Naive thymus-derived CD4-positive, alpha-beta T cell (primary cell): ENCODE data around the gene CACNA1C. TPM values are rescaled to one million over a fixed set of nuclear protein-coding genes. Genes with fewer than 3 reads are reported as not detected.

Experiments used
- ATAC-seq: fragments of 150-1000 bp; cut with Tn5 transposase; 2 replicates; pipeline ENCODE4 v1.10.0; 2021; ENCODE audit warnings: mild to moderate bottlenecking, moderate library complexity
- CTCF ChIA-PET: fragments of 350-600 bp; sonication (Branson Sonifier 250); formaldehyde crosslinking; loops from one replicate; lab custom pipeline; 2021; ENCODE audit warnings: antibody characterized with exemption; lab: Charles Lee
- POLR2A ChIA-PET: fragments of 350-600 bp; sonication (Branson Sonifier 250); formaldehyde crosslinking; loops from one replicate; lab custom pipeline; 2021; ENCODE audit warnings: antibody characterized with exemption, inconsistent platforms; lab: Charles Lee
- DNase-seq, 9 donors: peaks; one replicate each; pipeline versions ENCODE4 v3.0.0 to v3.0.0-alpha.2; 2020 to 2022; ENCODE audit warnings: mixed read lengths in 1 of 9
- H3K27ac ChIP-seq: one replicate; pipeline ENCODE4 v1.7.0; 2013; ENCODE audit warnings: mild to moderate bottlenecking, low read depth, low read length, moderate library complexity
- H3K27me3 ChIP-seq, 2 donors: one replicate each; pipeline ENCODE4 v1.7.0; 2013; ENCODE audit warnings: low read length in 2 of 2, mild to moderate bottlenecking in 2 of 2, moderate library complexity in 2 of 2; ENCODE audit not compliant: control insufficient read depth in 2 of 2, insufficient read depth in 2 of 2
- H3K36me3 ChIP-seq, 3 experiments: 1 replicate in 2 of 3; 2 replicates in 1 of 3; pipeline ENCODE4 v1.7.0; 2013; ENCODE audit warnings: low read length in 3 of 3, mild to moderate bottlenecking in 3 of 3, moderate library complexity in 1 of 3; ENCODE audit not compliant: insufficient read depth in 3 of 3, control insufficient read depth in 2 of 3
- H3K4me1 ChIP-seq, 2 donors: one replicate each; pipeline ENCODE4 v1.7.0; 2013; ENCODE audit warnings: low read length in 2 of 2, mild to moderate bottlenecking in 2 of 2, moderate library complexity in 1 of 2; ENCODE audit not compliant: control insufficient read depth in 2 of 2, insufficient read depth in 2 of 2
- H3K4me3 ChIP-seq: 2 replicates; pipeline ENCODE4 v1.7.0; 2013; ENCODE audit warnings: mild to moderate bottlenecking, low read length
- H3K9me3 ChIP-seq, 3 experiments: 1 replicate in 2 of 3; 2 replicates in 1 of 3; pipeline ENCODE4 v1.7.0; 2013; ENCODE audit warnings: low read length in 3 of 3; ENCODE audit not compliant: control insufficient read depth in 2 of 3
- H3K27ac Mint-ChIP-seq, 9 donors: one replicate each; pipeline ENCODE4 v1.8.0; 2020 to 2022; ENCODE audit warnings: mixed read lengths in 9 of 9, mild to moderate bottlenecking in 8 of 9, moderate library complexity in 5 of 9, inconsistent platforms in 2 of 9
- H3K27me3 Mint-ChIP-seq, 5 donors: one replicate each; pipeline ENCODE4 v1.8.0; 2021 to 2022; ENCODE audit warnings: mixed read lengths in 5 of 5, mild to moderate bottlenecking in 1 of 5
- H3K36me3 Mint-ChIP-seq, 5 donors: one replicate each; pipeline ENCODE4 v1.8.0; 2020 to 2022; ENCODE audit warnings: mixed read lengths in 5 of 5, mild to moderate bottlenecking in 3 of 5, inconsistent platforms in 1 of 5
- H3K4me1 Mint-ChIP-seq, 7 donors: one replicate each; pipeline ENCODE4 v1.8.0; 2020 to 2022; ENCODE audit warnings: mixed read lengths in 7 of 7, mild to moderate bottlenecking in 3 of 7, inconsistent platforms in 1 of 7
- H3K4me3 Mint-ChIP-seq, 10 donors: one replicate each; pipeline ENCODE4 v1.8.0; 2020 to 2022; ENCODE audit warnings: mild to moderate bottlenecking in 10 of 10, mixed read lengths in 10 of 10, moderate library complexity in 6 of 10, inconsistent platforms in 2 of 10
- H3K9me3 Mint-ChIP-seq, 11 donors: one replicate each; pipeline ENCODE4 v1.8.0; 2020 to 2022; ENCODE audit warnings: mixed read lengths in 11 of 11, mild to moderate bottlenecking in 4 of 11, inconsistent platforms in 1 of 11, moderate library complexity in 1 of 11
- intact Hi-C, 2 donors: fragments of 100-400 bp; cut with micrococcal nuclease; formaldehyde crosslinking; loops; one replicate each; pipeline ENCODE4 v1.15.1; 2023
- polyA plus RNA-seq, 2 donors: library from polyadenylated mRNA; unstranded; fragments of 300-500 nt; fragmentation: Illumina TruSeq; gene quantifications; one replicate each; pipeline ENCODE4 v1.2.3, GENCODE V29; 2021
- total RNA-seq, 6 experiments: library from RNA in 5 of 6; stranded (reverse) in 5 of 6; gene quantifications; 1 replicate in 5 of 6; 2 replicates in 1 of 6; pipeline ENCODE4 v1.2.3 and lab custom pipeline; 2021 to 2026

The CACNA1C gene
- total and polyA plus RNA-seq, 7 experiments from 2014 or later: 0.04 to 0.48 (median 0.08) TPM

- Mint-ChIP-seq H3K4me3 (no peak overlapping the region), H3K4me1 (peaks cover 3 to 16% (median 10%) of the 10 kb centered on the region in 7 donors), H3K27ac (no peak overlapping the region), H3K36me3 (no peaks in the 10 kb centered on the region), H3K27me3 (peaks cover 0 to 19% (median 11%) of the 10 kb centered on the region in 5 donors), H3K9me3 (peaks cover 0 to 3% (median 0%) of the 10 kb centered on the region in 11 donors)
- ChIA-PET POLR2A (no interaction called here), CTCF (no interaction called here)
- H3K4me1 ChIP-seq: no peaks in the 10 kb centered on the region
- H3K36me3 ChIP-seq: no peaks in the 10 kb centered on the region
- no peak overlapping the region for H3K27ac ChIP-seq
- no peak overlapping the region for H3K4me3 ChIP-seq
- DNase-seq: no peak
- intact Hi-C loops: no loop called here
- H3K9me3 ChIP-seq: no peaks in the 10 kb centered on the region
- H3K27me3 ChIP-seq: no peaks in the 10 kb centered on the region
- peak; percentile 32 for ATAC-seq
Measured at GRCh38 chr12:2094597-2094996, 41.8 kb downstream of the CACNA1C start.

GRCh38 chr12:2095878-2096277, 43.1 kb downstream of the CACNA1C start:
- no peaks in the 10 kb centered on the region for H3K36me3 ChIP-seq
- H3K4me3 Mint-ChIP-seq: no peak overlapping the region
- peaks cover 3 to 16% (median 10%) of the 10 kb centered on the region in 7 donors for H3K4me1 Mint-ChIP-seq
- POLR2A ChIA-PET: no interaction called here
- H3K27ac ChIP-seq: no peak overlapping the region
- no peaks in the 10 kb centered on the region for H3K27me3 ChIP-seq
- H3K4me1 ChIP-seq: no peaks in the 10 kb centered on the region
- peaks cover 0 to 19% (median 7%) of the 10 kb centered on the region in 5 donors for H3K27me3 Mint-ChIP-seq
- intact Hi-C loops: no loop called here
- peaks cover 0 to 5% (median 0%) of the 10 kb centered on the region in 11 donors for H3K9me3 Mint-ChIP-seq
- ATAC-seq: no peak
- DNase-seq: no peak
- CTCF ChIA-PET: no interaction called here
- H3K27ac Mint-ChIP-seq: no peak overlapping the region
- H3K4me3 ChIP-seq: no peak overlapping the region
- H3K9me3 ChIP-seq: no peaks in the 10 kb centered on the region
- no peaks in the 10 kb centered on the region for H3K36me3 Mint-ChIP-seq

- Histone ChIP-seq H3K27ac (no peak overlapping the region), H3K27me3 (no peaks in the 10 kb centered on the region), H3K36me3 (no peaks in the 10 kb centered on the region), H3K4me1 (no peaks in the 10 kb centered on the region), H3K9me3 (no peaks in the 10 kb centered on the region), H3K4me3 (no peak overlapping the region)
- ATAC-seq (no peak), DNase-seq (no peak)
- Mint-ChIP-seq H3K36me3 (no peaks in the 10 kb centered on the region), H3K27ac (no peak overlapping the region), H3K4me1 (peaks cover 3 to 16% (median 10%) of the 10 kb centered on the region in 7 donors), H3K9me3 (peaks cover 0 to 3% (median 0%) of the 10 kb centered on the region in 11 donors), H3K4me3 (no peak overlapping the region), H3K27me3 (peaks cover 0 to 7% (median 0%) of the 10 kb centered on the region in 5 donors)
- ChIA-PET POLR2A (no interaction called here), CTCF (no interaction called here)
- intact Hi-C loops: no loop called here
Measured at GRCh38 chr12:2097617-2098016, 44.8 kb downstream of the CACNA1C start.

GRCh38 chr12:2098852-2099251, 46.1 kb downstream of the CACNA1C start:
- ChIA-PET CTCF (no interaction called here), POLR2A (no interaction called here)
- Histone ChIP-seq H3K36me3 (no peaks in the 10 kb centered on the region), H3K4me3 (no peak overlapping the region), H3K4me1 (no peaks in the 10 kb centered on the region), H3K27me3 (no peaks in the 10 kb centered on the region), H3K9me3 (no peaks in the 10 kb centered on the region), H3K27ac (no peak overlapping the region)
- peaks cover 0 to 7% (median 0%) of the 10 kb centered on the region in 5 donors for H3K27me3 Mint-ChIP-seq
- no peak overlapping the region for H3K27ac Mint-ChIP-seq
- no peak for ATAC-seq
- peaks cover 3 to 16% (median 10%) of the 10 kb centered on the region in 7 donors for H3K4me1 Mint-ChIP-seq
- no peak for DNase-seq
- H3K4me3 Mint-ChIP-seq: no peak overlapping the region
- H3K9me3 Mint-ChIP-seq: peaks cover 0 to 3% (median 0%) of the 10 kb centered on the region in 11 donors
- intact Hi-C loops: no loop called here
- H3K36me3 Mint-ChIP-seq: no peaks in the 10 kb centered on the region

- Mint-ChIP-seq H3K36me3 (no peaks in the 10 kb centered on the region), H3K27ac (no peak overlapping the region), H3K4me1 (peaks cover 0 to 9% (median 4%) of the 10 kb centered on the region in 7 donors), H3K27me3 (peaks cover 0 to 8% (median 0%) of the 10 kb centered on the region in 5 donors), H3K4me3 (no peak overlapping the region), H3K9me3 (peaks cover 0 to 3% (median 0%) of the 10 kb centered on the region in 11 donors)
- ATAC-seq: no peak
- Histone ChIP-seq H3K9me3 (no peaks in the 10 kb centered on the region), H3K4me3 (no peak overlapping the region), H3K36me3 (no peaks in the 10 kb centered on the region), H3K27ac (no peak overlapping the region), H3K27me3 (no peaks in the 10 kb centered on the region), H3K4me1 (no peaks in the 10 kb centered on the region)
- no peak for DNase-seq
- ChIA-PET POLR2A (no interaction called here), CTCF (interaction anchor here (0.6 kb wide), 1 partner anchor 337 kb away, joined by 3 read pairs; no protein-coding TSS in a partner anchor)
- intact Hi-C loops: no loop called here
Measured at GRCh38 chr12:2099595-2099994, 46.8 kb downstream of the CACNA1C start.

- intact Hi-C loops: no loop called here
- H3K4me1 ChIP-seq: no peaks in the 10 kb centered on the region
- POLR2A ChIA-PET: no interaction called here
Measured at GRCh38 chr12:2101359-2101758, 48.6 kb downstream of the CACNA1C start.

GRCh38 chr12:2101771-2102170, 49.0 kb downstream of the CACNA1C start:
- Histone ChIP-seq H3K4me1 (no peaks in the 10 kb centered on the region), H3K9me3 (no peaks in the 10 kb centered on the region), H3K36me3 (no peaks in the 10 kb centered on the region), H3K4me3 (no peak overlapping the region), H3K27me3 (no peaks in the 10 kb centered on the region), H3K27ac (no peak overlapping the region)
- peaks cover 0 to 2% (median 0%) of the 10 kb centered on the region in 7 donors for H3K4me1 Mint-ChIP-seq
- H3K27ac Mint-ChIP-seq: no peak overlapping the region
- H3K4me3 Mint-ChIP-seq: no peak overlapping the region
- DNase-seq (no peak), ATAC-seq (no peak)
- ChIA-PET POLR2A (no interaction called here), CTCF (no interaction called here)
- peaks cover 0 to 15% (median 4%) of the 10 kb centered on the region in 5 donors for H3K27me3 Mint-ChIP-seq
- H3K36me3 Mint-ChIP-seq: no peaks in the 10 kb centered on the region
- intact Hi-C loops: no loop called here
- peaks cover 0 to 3% (median 0%) of the 10 kb centered on the region in 11 donors for H3K9me3 Mint-ChIP-seq

More at GRCh38 chr12:2101359-2101758, 48.6 kb downstream of the CACNA1C start:
- Mint-ChIP-seq H3K36me3 (no peaks in the 10 kb centered on the region), H3K27ac (no peak overlapping the region), H3K4me1 (peaks cover 0 to 2% (median 0%) of the 10 kb centered on the region in 7 donors), H3K9me3 (peaks cover 0 to 3% (median 0%) of the 10 kb centered on the region in 11 donors), H3K27me3 (peaks cover 0 to 15% (median 4%) of the 10 kb centered on the region in 5 donors), H3K4me3 (no peak overlapping the region)
- Histone ChIP-seq H3K9me3 (no peaks in the 10 kb centered on the region), H3K4me3 (no peak overlapping the region), H3K27me3 (no peaks in the 10 kb centered on the region), H3K27ac (no peak overlapping the region), H3K36me3 (no peaks in the 10 kb centered on the region)
- CTCF ChIA-PET: no interaction called here
- DNase-seq: no peak
- ATAC-seq: no peak
